ENCODE data around the gene STAC2. TPM values are rescaled to one million over a fixed set of nuclear protein-coding genes. Genes with fewer than 3 reads are reported as not detected.

The STAC2 gene
- polyA plus RNA-seq, 2 of the 4 experiments (the other 2 are of a cell fraction): 0.03 to 0.26 TPM

DNA sequence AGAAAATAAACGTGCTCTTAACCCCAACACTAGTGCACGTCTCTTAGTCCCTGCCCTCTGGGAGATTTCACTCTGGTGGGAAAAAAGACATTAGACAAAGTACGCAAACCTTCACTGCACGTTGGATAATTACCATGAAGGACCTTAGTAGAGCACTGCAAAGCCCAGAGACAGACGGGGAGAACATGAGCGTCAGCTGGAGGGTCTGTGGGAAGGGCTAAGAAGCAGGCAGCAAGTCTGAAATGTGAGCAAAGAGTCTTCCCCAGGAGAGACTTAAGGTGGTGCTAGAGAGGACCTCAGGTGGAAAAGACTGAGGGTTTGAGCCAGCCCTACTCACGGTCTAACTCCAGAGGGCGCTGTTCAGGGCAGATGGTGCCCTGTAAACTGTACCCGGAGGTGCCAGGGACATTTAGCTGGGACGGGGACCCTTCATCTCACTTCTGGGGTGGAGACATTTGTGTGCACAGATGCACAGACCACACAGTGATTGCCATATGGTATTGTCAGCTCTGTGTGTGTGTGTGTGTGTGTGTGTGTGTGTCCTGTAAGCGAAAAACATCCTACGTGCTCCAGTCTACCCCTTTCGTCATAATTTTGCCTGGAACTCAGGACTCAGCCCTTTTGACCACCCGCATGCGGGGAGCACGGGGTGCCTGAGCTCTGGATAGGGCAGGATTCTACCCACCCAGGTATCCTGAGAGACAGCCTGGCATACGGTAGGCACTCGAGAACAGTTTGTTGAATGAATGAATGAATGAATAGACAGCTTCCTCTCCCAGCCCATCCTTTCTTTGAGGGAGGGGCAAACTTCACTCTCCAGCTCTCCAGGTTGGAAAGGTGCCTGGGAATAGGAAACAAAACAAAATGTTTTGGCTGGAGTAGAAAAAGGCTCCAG, 10.1 kb upstream of the STAC2 start (continued):
- TF ChIP-seq HEYL (CRISPR knock-in tag; IDR thresholded peaks at IDR 0.05): no peak
- TF ChIP-seq NPAS2 (CRISPR knock-in tag; IDR thresholded peaks at IDR 0.05; ENCODE audit: borderline replicate concordance): no peak

DNA sequence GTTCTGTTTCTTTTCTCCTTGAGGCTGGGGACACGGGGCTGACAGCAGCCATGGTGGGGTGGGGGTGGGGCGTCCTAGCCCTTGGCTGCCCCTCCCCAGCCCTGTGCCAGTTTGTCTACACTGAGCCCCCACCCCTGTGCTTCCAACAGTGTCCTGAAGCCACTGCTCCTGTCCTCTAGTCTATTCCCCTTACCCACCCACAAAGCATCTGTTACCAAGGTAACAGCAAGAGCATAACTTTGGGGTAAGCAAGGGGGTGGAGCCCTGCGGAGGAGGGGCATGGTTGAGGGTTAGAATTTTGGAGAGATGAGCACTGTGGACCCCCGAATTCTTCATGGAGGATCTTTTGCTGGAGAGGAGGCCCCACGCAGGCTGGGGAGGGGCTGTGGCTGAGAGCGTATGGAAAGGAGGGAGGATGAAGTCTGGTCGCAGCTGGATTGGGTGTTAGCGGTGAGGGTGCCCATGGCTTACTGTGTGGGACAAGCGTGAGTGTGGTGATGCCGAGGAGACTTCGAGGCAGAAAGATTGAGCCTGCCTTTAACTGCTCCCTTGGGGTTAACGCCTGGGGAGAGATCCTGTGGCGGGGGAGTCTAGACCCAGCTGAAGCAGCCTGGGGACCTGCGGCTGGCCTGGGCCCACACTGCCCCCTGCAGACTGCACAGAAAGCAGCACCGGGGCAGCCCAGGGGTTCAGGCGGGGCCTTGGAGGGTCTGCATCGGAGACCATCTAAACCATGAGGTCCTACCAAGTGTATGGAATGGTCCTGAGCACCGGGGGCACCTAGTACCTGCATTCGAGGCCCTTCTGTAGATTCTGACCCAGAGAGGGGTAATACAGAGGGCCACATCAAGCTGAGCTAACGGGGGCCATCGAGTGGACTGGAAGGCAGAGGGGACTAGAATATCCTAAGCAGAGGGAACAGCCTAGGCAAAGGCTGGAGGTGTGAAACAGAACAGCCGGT, 6.1 kb upstream of the STAC2 start:
- DNase-seq (ENCODE audit: low read depth in 1 of 2, low spot score in 1 of 2) (peak; percentile 50 to 76), ATAC-seq (peak; percentile 61 to 77; a peak in 5 of 6 replicates), FAIRE-seq (no peak)
- Histone ChIP-seq H3K4me1 (peaks cover 29% of the 10 kb centered on the region; the same call in 2 of the 3 replicates), H3K9me3 (no peaks in the 10 kb centered on the region), H3K4me3 (no peak overlapping the region), H3K27ac (peak overlapping the region in 1 of 2 experiments; percentile 47; a peak in 1 of 6 replicates), H3K4me2 (peak overlapping the region; percentile 65)
- 21% methylated on average over 22 of the region's 22 CpGs for WGBS (ENCODE audit: missing lambda C conversion rate)
- ChIA-PET POLR2A (interaction anchor here (0.6 to 1.6 kb wide), 2 partner anchors 25 to 26 kb away, joined by 3 to 6 read pairs; no protein-coding TSS in a partner anchor), CTCF (interaction anchor here (0.7 to 21.6 kb wide), 12 partner anchors 17 to 250 kb away, joined by 3 to 1140 read pairs (median 4); partner anchors contain the start of genes ARL5C, CACNB1, PLXDC1 and RPL19)
- TF ChIP-seq CTCF (IDR thresholded peaks at IDR 0.05) (peak; percentile 78), SMC3 (IDR thresholded peaks at IDR 0.05) (peak; percentile 71), ZSCAN20 (CRISPR knock-in tag; IDR thresholded peaks at IDR 0.05) (no peak), RAD21 (conservative IDR thresholded peaks at IDR 0.05 in 1 of 2, IDR thresholded peaks at IDR 0.05 in 1 of 2) (peak; percentile 72)
- TF ChIP-seq, protein P1, sequence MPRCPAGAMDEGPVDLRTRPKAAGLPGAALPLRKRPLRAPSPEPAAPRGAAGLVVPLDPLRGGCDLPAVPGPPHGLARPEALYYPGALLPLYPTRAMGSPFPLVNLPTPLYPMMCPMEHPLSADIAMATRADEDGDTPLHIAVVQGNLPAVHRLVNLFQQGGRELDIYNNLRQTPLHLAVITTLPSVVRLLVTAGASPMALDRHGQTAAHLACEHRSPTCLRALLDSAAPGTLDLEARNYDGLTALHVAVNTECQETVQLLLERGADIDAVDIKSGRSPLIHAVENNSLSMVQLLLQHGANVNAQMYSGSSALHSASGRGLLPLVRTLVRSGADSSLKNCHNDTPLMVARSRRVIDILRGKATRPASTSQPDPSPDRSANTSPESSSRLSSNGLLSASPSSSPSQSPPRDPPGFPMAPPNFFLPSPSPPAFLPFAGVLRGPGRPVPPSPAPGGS (IDR thresholded peaks at IDR 0.05): no peak

DNA sequence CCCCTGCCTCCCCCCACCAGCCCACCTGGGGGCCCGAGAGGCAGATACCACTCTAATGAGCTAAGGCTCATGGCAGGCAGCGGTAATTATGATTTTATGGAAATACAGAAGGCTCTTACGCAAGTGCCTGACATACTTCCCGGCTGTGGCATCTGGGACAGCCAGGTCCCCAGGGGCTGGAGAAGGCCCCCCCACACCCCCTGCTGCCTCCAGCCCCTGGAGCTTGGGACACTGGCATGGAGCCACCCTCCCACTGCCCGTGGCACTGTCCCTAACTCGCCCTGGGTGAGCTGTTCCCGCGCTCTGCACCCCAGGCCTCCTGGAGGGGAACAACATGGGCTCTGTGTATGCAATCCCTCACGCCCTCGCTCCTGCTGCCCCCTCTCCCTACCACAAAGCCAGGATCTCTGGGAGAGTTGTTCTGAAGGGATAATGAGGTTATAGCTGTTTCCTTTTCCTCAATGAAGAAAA, 5.4 kb upstream of the STAC2 start:
- Histone ChIP-seq H3K4me2 (no peak overlapping the region; the same call in 2 of the 3 replicates), H3K9me3 (no peaks in the 10 kb centered on the region), H3K4me3 (no peak overlapping the region), H3K27ac (no peak overlapping the region; a peak in 1 of 6 replicates), H3K4me1 (peaks cover 25% of the 10 kb centered on the region)
- ChIA-PET CTCF (interaction anchor here (0.7 to 21.6 kb wide), 10 partner anchors 7 to 249 kb away, joined by 3 to 1140 read pairs (median 5); partner anchors contain the start of genes ARL5C, CACNB1, PLXDC1 and RPL19), POLR2A (interaction anchor here (0.6 to 1.6 kb wide), 2 partner anchors 24 to 26 kb away, joined by 3 to 6 read pairs; no protein-coding TSS in a partner anchor)
- no peak for DNase-seq (ENCODE audit: low read depth in 1 of 2, low spot score in 1 of 2)
- TF ChIP-seq EHF (CRISPR knock-in tag; IDR thresholded peaks at IDR 0.05) (no peak), NPAS2 (CRISPR knock-in tag; IDR thresholded peaks at IDR 0.05; ENCODE audit: borderline replicate concordance) (no peak), CBX8 (IDR thresholded peaks at IDR 0.05) (no peak), HDAC2 (IDR thresholded peaks at IDR 0.05) (no peak), POLR2A (IDR thresholded peaks at IDR 0.05; ENCODE audit: low read length) (no peak), EHMT2 (IDR thresholded peaks at IDR 0.05; ENCODE audit: low read depth) (no peak), POLR2AphosphoS2 (conservative IDR thresholded peaks at IDR 0.05; ENCODE audit: low read length) (no peak), FOSB (CRISPR knock-in tag; IDR thresholded peaks at IDR 0.05) (no peak), RAD21 (conservative IDR thresholded peaks at IDR 0.05 in 1 of 2, IDR thresholded peaks at IDR 0.05 in 1 of 2) (no peak), KDM1A (IDR thresholded peaks at IDR 0.05; ENCODE audit: low read depth) (no peak), E2F6 (IDR thresholded peaks at IDR 0.05; ENCODE audit: borderline replicate concordance, low read depth) (no peak), RFX5 (IDR thresholded peaks at IDR 0.05) (no peak), ZSCAN20 (CRISPR knock-in tag; IDR thresholded peaks at IDR 0.05) (no peak)
- WGBS (ENCODE audit: missing lambda C conversion rate): 79% methylated on average over 9 of the region's 10 CpGs
- no peak for ATAC-seq
- FAIRE-seq: no peak

Measured in A549 (cell line).